Right atrium auricular region (tissue), 2 donors: ENCODE results near the gene ADORA2B. TPM values are rescaled to one million over a fixed set of nuclear protein-coding genes. Genes with fewer than 3 reads are reported as not detected.

ENCODE experiments used
- DNase-seq: peaks from one replicate; pipeline ENCODE4 v3.0.0-alpha.2; 2019; ENCODE audit warnings: low spot score
- H3K27ac ChIP-seq, 2 donors: fragments of 200-600 bp; sonication (generic); 1 replicate in 1 of 2; 2 replicates in 1 of 2; pipeline ENCODE4 v1.5.1; 2016 to 2019
- H3K27me3 ChIP-seq, 2 donors: fragments of 200-600 bp; sonication (generic); one replicate each; pipeline versions ENCODE4 v1.5.1 to v1.6.0; 2017 to 2019
- H3K36me3 ChIP-seq: fragments of 200-600 bp; sonication (generic); one replicate; pipeline ENCODE4 v1.5.1; 2016
- H3K4me1 ChIP-seq, 2 donors: fragments of 200-600 bp; sonication (generic); one replicate each; pipeline versions ENCODE4 v1.5.1 to v1.6.0; 2017 to 2019
- H3K4me3 ChIP-seq, 2 donors: fragments of 200-600 bp; sonication (generic); 1 replicate in 1 of 2; 2 replicates in 1 of 2; pipeline ENCODE4 v1.5.1; 2017 to 2019; ENCODE audit warnings: mild to moderate bottlenecking in 1 of 2, moderate library complexity in 1 of 2
- H3K9me3 ChIP-seq, 2 donors: fragments of 200-600 bp; sonication (generic); one replicate each; pipeline ENCODE4 v1.5.1; 2019
- CTCF ChIP-seq, 2 donors: fragments of 200-600 bp; sonication (generic); IDR thresholded peaks; one replicate each; pipeline ENCODE4 v1.5.1; 2019; ENCODE audit warnings: antibody characterized with exemption in 2 of 2
- total RNA-seq, 2 donors: library from RNA; depleted of rRNA; stranded (reverse); fragments of >200 nt; gene quantifications; one replicate each; pipeline ENCODE4 v1.1.0, GENCODE V29; 2016

Gene ADORA2B
- total RNA-seq, 2 donors from 2014 or later: 0.59 to 1.0 TPM

GRCh38 chr17:15918661-15919259, 26.2 kb upstream of the ADORA2B start:
- H3K27ac ChIP-seq: no peak overlapping the region

GRCh38 chr17:15919466-15919865, 25.5 kb upstream of the ADORA2B start:
- no peaks in the 10 kb centered on the region for H3K36me3 ChIP-seq
- H3K9me3 ChIP-seq: no peaks in the 10 kb centered on the region
- no peak overlapping the region for H3K27ac ChIP-seq
- no peaks in the 10 kb centered on the region for H3K27me3 ChIP-seq
- H3K4me1 ChIP-seq: peaks cover 0 to 9% of the 10 kb centered on the region in 2 donors
- H3K4me3 ChIP-seq: no peak overlapping the region
- no peak for DNase-seq
- TF ChIP-seq CTCF (IDR thresholded peaks at IDR 0.05): no peak

More at GRCh38 chr17:15918661-15919259, 26.2 kb upstream of the ADORA2B start:
- H3K4me3 ChIP-seq: no peak overlapping the region
- DNase-seq: no peak
- H3K27me3 ChIP-seq: no peaks in the 10 kb centered on the region
- no peaks in the 10 kb centered on the region for H3K36me3 ChIP-seq
- H3K9me3 ChIP-seq: no peaks in the 10 kb centered on the region
- H3K4me1 ChIP-seq: peaks cover 0 to 11% of the 10 kb centered on the region in 2 donors
- no peak for TF ChIP-seq CTCF (IDR thresholded peaks at IDR 0.05)

- Histone ChIP-seq H3K4me3 (no peak overlapping the region), H3K4me1 (peaks cover 0 to 9% of the 10 kb centered on the region in 2 donors), H3K9me3 (no peaks in the 10 kb centered on the region), H3K27me3 (no peaks in the 10 kb centered on the region), H3K27ac (no peak overlapping the region), H3K36me3 (no peaks in the 10 kb centered on the region)
- no peak for TF ChIP-seq CTCF (IDR thresholded peaks at IDR 0.05)
- no peak for DNase-seq
These were observed 24.1 kb upstream of the ADORA2B start for GRCh38 chr17:15920758-15921239.

GRCh38 chr17:15921640-15922039, 23.3 kb upstream of the ADORA2B start:
- Histone ChIP-seq H3K4me1 (peaks cover 0 to 9% of the 10 kb centered on the region in 2 donors), H3K36me3 (no peaks in the 10 kb centered on the region), H3K4me3 (no peak overlapping the region), H3K9me3 (no peaks in the 10 kb centered on the region), H3K27ac (no peak overlapping the region), H3K27me3 (no peaks in the 10 kb centered on the region)
- DNase-seq: no peak
- TF ChIP-seq CTCF (IDR thresholded peaks at IDR 0.05): no peak

GRCh38 chr17:15922586-15922985, 22.3 kb upstream of the ADORA2B start:
- no peaks in the 10 kb centered on the region for H3K36me3 ChIP-seq
- H3K9me3 ChIP-seq: no peaks in the 10 kb centered on the region
- H3K4me3 ChIP-seq: no peak overlapping the region
- no peaks in the 10 kb centered on the region for H3K27me3 ChIP-seq
- no peak overlapping the region for H3K27ac ChIP-seq
- peaks cover 0 to 5% of the 10 kb centered on the region in 2 donors for H3K4me1 ChIP-seq
- no peak for DNase-seq
- no peak for TF ChIP-seq CTCF (IDR thresholded peaks at IDR 0.05)
